ENCODE data around the gene RPTOR. TPM values are rescaled to one million over a fixed set of nuclear protein-coding genes. Genes with fewer than 3 reads are reported as not detected.
A peak's percentile ranks its signal among the peaks of the same experiment; 100 is the strongest.

RPTOR gene
- total RNA-seq, 4 donors from 2014 or later: 47.6 to 56.9 (median 55.4) TPM

DNA sequence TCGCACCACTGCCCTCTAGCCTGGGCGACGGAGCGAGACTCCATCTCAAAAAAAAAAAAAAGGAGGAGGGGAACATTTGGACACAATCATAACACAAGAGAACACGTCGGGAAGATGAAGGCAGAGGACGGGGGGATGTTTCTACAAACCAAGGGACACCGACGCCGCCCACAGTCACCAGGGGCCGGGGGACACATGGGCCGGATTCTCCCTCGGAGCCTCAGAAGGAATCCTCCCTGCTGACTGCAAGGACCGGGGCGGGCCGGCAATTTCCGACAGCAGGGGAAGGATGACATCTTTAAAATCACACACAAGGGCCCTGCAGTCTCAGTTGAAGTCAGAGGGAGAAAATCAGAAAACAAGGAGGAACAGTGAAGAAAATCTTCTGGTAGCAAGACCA is 438.9 kb downstream of the RPTOR start:
- Histone ChIP-seq H3K27ac (no peak overlapping the region), H3K4me3 (no peak overlapping the region), H3K27me3 (peaks cover 0 to 6% (median 4%) of the 10 kb centered on the region in 3 donors), H3K36me3 (no peaks in the 10 kb centered on the region), H3K4me1 (peaks cover 0 to 14% of the 10 kb centered on the region in 2 donors), H3K9me3 (no peaks in the 10 kb centered on the region)
- ATAC-seq (no peak), DNase-seq (no peak)
- intact Hi-C loops (cut with DNase I; ENCODE audit: low total_unique reads) (loop anchor here (10.0 kb wide), 1 partner anchor 409 kb away; no protein-coding TSS in a partner anchor), in situ Hi-C loops (cut with MboI; ENCODE audit: low sequenced_read_pairs in 4 of 4) (loop anchor here in 3 of 4 donors (5.0 to 10.0 kb wide), 2 partner anchors 556 to 559 kb away; no protein-coding TSS in a partner anchor)
- TF ChIP-seq CTCF (IDR thresholded peaks at IDR 0.05 in 4 of 5, conservative IDR thresholded peaks at IDR 0.05 in 1 of 5) (no peak), POLR2A (IDR thresholded peaks at IDR 0.05) (no peak)

GRCh38 chr17:80984749-80985148 is 440.1 kb downstream of the RPTOR start:
- intact Hi-C loops (cut with DNase I; ENCODE audit: low total_unique reads): loop anchor here (10.0 kb wide), 1 partner anchor 410 kb away; no protein-coding TSS in a partner anchor
- in situ Hi-C loops (cut with MboI; ENCODE audit: low sequenced_read_pairs in 4 of 4): loop anchor here in 3 of 4 donors (5.0 to 10.0 kb wide), 2 partner anchors 557 to 560 kb away; no protein-coding TSS in a partner anchor
- H3K27ac ChIP-seq: no peak overlapping the region
- H3K9me3 ChIP-seq: no peaks in the 10 kb centered on the region
- TF ChIP-seq POLR2A (IDR thresholded peaks at IDR 0.05) (no peak), CTCF (IDR thresholded peaks at IDR 0.05 in 4 of 5, conservative IDR thresholded peaks at IDR 0.05 in 1 of 5) (no peak)
- H3K4me3 ChIP-seq: no peak overlapping the region
- ATAC-seq (peak in 1 of 2 donors; percentile 17), DNase-seq (no peak)
- H3K27me3 ChIP-seq: peaks cover 0 to 6% (median 4%) of the 10 kb centered on the region in 3 donors
- H3K36me3 ChIP-seq: no peaks in the 10 kb centered on the region
- peaks cover 3 to 19% of the 10 kb centered on the region in 2 donors for H3K4me1 ChIP-seq

DNA sequence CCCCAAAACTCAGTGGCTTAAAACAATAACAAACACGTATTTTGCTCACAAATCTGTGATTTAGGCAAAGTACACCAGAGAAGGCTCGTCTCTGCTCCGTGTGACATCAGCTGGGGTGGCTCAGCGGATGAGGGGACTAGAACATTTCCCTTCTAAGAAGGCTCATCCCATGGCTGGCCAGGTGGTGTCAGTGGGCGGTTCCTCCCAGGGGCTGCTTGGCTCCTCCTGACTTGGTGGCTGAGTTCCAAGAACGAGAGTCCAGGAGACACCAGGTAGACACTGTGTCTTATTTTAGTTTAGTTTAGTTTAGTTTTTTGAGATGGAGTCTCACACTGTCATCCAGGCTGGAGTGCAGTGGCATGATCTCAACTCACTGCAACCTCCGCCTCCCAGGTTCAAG is 441.4 kb downstream of the RPTOR start:
- no peaks in the 10 kb centered on the region for H3K9me3 ChIP-seq
- H3K4me1 ChIP-seq: peaks cover 3 to 19% of the 10 kb centered on the region in 2 donors
- DNase-seq (no peak), ATAC-seq (no peak)
- intact Hi-C loops (cut with DNase I; ENCODE audit: low total_unique reads): loop anchor here (10.0 kb wide), 1 partner anchor 411 kb away; no protein-coding TSS in a partner anchor
- TF ChIP-seq CTCF (IDR thresholded peaks at IDR 0.05 in 4 of 5, conservative IDR thresholded peaks at IDR 0.05 in 1 of 5): no peak
- no peak for TF ChIP-seq POLR2A (IDR thresholded peaks at IDR 0.05)
- in situ Hi-C loops (cut with MboI; ENCODE audit: low sequenced_read_pairs in 4 of 4): loop anchor here in 1 of 4 donors (10.0 kb wide), 1 partner anchor 561 kb away; no protein-coding TSS in a partner anchor
- H3K4me3 ChIP-seq: no peak overlapping the region
- no peaks in the 10 kb centered on the region for H3K36me3 ChIP-seq
- H3K27ac ChIP-seq: no peak overlapping the region
- peaks cover 0 to 5% (median 0%) of the 10 kb centered on the region in 3 donors for H3K27me3 ChIP-seq

DNA sequence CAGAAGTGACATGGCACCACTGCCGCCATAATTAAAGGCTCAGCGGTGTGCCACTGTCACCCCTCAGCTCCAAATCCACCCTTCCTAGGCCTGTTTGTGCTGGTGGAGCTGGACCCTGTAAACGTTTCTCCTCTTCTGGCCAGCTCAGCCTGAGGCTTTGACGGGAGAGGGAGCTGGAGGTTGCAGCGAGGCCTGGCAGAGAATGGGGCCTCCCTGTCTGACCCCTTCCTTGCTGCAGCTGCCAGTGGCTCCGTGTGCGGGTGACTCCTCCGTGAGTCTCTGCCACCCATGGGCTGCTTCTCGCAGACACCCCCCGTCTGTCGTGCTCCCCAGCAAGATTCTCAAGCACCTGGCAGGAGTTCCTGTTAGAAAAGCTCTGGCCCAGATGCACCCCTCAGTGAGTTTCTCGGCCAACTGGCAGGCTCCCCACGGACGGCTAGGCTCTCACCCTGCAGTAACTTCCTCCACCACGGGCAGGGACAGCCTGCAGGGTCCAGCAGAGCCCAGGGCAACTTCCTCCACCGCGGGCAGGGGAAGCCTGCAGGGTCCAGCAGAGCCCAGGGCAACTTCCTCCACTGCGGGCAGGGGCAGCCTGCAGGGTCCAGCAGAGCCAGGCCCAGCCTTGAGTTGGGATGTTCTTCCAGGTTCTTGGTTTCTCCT is 442.3 kb downstream of the RPTOR start:
- in situ Hi-C loops (cut with MboI; ENCODE audit: low sequenced_read_pairs in 4 of 4): loop anchor here in 1 of 4 donors (10.0 kb wide), 1 partner anchor 562 kb away; no protein-coding TSS in a partner anchor
- H3K4me3 ChIP-seq: no peak overlapping the region
- TF ChIP-seq CTCF (IDR thresholded peaks at IDR 0.05 in 4 of 5, conservative IDR thresholded peaks at IDR 0.05 in 1 of 5) (no peak), POLR2A (IDR thresholded peaks at IDR 0.05) (no peak)
- ATAC-seq (no peak), DNase-seq (peak in 1 of 2 donors; percentile 36)
- no peak overlapping the region for H3K27ac ChIP-seq
- H3K9me3 ChIP-seq: no peaks in the 10 kb centered on the region
- intact Hi-C loops (cut with DNase I; ENCODE audit: low total_unique reads): loop anchor here (10.0 kb wide), 1 partner anchor 412 kb away; no protein-coding TSS in a partner anchor
- H3K4me1 ChIP-seq: peaks cover 7 to 18% of the 10 kb centered on the region in 2 donors
- H3K27me3 ChIP-seq: no peaks in the 10 kb centered on the region
- no peaks in the 10 kb centered on the region for H3K36me3 ChIP-seq

Data from gastrocnemius medialis (tissue), 4 donors.